ENCODE results near the gene LAMA5. TPM values are rescaled to one million over a fixed set of nuclear protein-coding genes. Genes with fewer than 3 reads are reported as not detected.

LAMA5 gene
- total and polyA plus RNA-seq, 7 donors: 1.8 to 409 (median 56.5) TPM

DNA sequence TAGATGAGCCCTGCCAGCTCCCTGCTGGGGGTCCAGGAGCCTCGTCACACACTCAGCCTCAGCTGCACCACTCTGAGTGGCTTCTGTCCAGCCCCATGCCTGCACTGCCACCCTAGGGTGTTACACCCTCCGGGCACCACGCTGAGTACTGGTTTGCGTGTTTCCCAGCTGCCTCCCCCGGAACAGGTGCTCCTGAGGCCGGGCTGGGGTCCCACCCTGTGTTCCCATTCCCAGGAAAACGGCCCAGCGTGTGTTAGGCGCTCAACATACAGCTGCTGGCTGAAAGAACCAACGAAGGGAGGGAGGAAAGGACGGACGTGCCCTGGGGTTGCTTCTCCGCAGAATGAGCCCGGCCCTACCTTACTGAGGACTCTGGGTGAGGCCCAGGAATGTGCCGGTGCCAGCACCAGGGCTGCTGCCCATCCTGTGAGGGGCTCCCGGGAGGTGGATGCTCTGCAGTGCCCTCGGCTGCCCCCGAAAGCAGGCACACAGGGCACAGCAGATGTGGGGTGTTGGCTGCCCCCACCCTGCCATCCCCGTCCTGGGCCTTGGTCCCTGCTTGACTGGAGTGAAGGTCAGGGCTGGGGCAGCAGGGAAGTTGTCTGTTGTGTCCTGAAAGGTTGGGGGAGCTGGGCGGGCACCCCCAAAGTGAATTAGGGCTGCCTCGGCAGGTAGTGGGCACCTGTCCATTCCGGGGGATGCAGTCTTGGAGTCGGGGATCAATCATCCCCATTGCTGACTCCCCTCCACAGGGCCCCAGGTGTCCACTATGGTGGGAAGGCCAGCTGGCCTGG, 16.3 kb downstream of the LAMA5 start:
- DNase-seq: no peak
- Histone ChIP-seq H3K4me3 (no peak overlapping the region), H3K27ac (peak overlapping the region; percentile 55 to 99 (median 92)), H3K36me3 (peaks cover 23 to 53% (median 39%) of the 10 kb centered on the region in 4 donors), H3K9me3 (no peaks in the 10 kb centered on the region), H3K27me3 (no peaks in the 10 kb centered on the region), H3K4me1 (peaks cover 0 to 41% (median 39%) of the 10 kb centered on the region in 4 donors)
- TF ChIP-seq EP300 (IDR thresholded peaks at IDR 0.05): no peak
- TF ChIP-seq POLR2A (IDR thresholded peaks at IDR 0.05): no peak
- TF ChIP-seq, protein P1, sequence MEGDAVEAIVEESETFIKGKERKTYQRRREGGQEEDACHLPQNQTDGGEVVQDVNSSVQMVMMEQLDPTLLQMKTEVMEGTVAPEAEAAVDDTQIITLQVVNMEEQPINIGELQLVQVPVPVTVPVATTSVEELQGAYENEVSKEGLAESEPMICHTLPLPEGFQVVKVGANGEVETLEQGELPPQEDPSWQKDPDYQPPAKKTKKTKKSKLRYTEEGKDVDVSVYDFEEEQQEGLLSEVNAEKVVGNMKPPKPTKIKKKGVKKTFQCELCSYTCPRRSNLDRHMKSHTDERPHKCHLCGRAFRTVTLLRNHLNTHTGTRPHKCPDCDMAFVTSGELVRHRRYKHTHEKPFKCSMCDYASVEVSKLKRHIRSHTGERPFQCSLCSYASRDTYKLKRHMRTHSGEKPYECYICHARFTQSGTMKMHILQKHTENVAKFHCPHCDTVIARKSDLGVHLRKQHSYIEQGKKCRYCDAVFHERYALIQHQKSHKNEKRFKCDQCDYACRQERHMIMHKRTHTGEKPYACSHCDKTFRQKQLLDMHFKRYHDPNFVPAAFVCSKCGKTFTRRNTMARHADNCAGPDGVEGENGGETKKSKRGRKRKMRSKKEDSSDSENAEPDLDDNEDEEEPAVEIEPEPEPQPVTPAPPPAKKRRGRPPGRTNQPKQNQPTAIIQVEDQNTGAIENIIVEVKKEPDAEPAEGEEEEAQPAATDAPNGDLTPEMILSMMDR (IDR thresholded peaks at IDR 0.05): no peak
- TF ChIP-seq POLR2AphosphoS5 (IDR thresholded peaks at IDR 0.05): no peak
- WGBS, 2 donors: 59 to 86% methylated on average over 23 of the region's 23 CpGs
- intact Hi-C loops (cut with DNase I): no loop called here

DNA sequence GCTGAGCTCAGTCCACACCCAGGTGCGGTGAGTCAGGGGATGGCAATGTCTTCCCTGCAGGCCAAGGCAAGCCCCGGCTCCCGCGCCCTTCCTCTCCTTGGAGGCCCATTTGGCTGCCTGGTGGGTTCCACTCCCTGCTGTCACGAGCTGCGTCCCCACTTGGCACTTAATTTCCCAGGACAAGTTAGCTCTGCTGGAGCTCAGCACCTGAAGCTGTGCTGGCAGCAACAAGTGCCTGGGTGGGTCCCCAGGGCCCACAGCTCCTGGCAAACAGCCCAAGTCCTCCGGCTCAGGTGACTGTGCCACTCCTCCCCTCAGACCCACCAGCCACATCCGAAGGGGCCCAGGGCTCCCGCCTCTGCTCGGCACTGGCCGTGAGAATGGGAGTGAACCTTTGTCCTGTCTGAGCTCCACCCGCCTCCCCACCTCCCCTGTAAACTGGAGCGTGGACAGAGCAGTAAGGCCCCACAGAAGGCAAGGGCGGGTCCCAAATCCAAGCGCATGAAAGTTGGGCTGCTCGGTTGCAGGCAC, 16.9 kb downstream of the LAMA5 start:
- WGBS, 2 donors: 16 to 71% methylated on average over 16 of the region's 16 CpGs

DNA sequence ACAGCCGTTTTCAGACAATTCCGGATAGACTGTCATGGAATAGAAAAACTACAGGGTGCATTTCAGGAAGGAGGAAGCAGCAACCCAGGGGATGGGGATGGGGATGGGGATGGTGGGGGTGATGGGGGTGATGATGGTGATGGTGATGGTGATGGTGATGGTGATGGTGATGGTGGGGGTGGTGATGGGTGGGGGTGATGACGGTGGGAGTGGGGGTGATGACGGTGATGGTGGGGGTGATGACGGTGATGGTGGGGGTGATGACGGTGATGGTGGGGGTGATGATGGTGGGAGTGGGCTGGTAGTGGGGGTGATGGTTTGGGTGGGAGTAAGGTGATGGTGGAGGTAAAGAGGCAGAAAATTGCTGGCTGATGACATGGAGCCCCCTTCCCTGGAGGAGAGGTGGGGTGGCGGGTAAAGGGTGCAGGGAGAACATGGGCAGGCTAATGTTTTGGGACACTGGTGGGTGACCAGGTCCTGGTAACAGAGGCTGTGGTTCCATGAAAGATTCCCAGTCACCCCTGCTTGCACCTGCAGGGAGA, 17.5 kb downstream of the LAMA5 start:
- H3K4me1 ChIP-seq: peaks cover 0 to 29% (median 27%) of the 10 kb centered on the region in 4 donors
- H3K4me3 ChIP-seq: no peak overlapping the region
- intact Hi-C loops (cut with DNase I): loop anchor here (5.0 kb wide), 1 partner anchor 42 kb away; no protein-coding TSS in a partner anchor
- DNase-seq: no peak
- peaks cover 27 to 65% (median 45%) of the 10 kb centered on the region in 4 donors for H3K36me3 ChIP-seq
- H3K9me3 ChIP-seq: no peaks in the 10 kb centered on the region
- no peak for TF ChIP-seq POLR2A (IDR thresholded peaks at IDR 0.05)
- TF ChIP-seq, protein P1 (IDR thresholded peaks at IDR 0.05): no peak
- no peak for TF ChIP-seq EP300 (IDR thresholded peaks at IDR 0.05)
- no peak for TF ChIP-seq POLR2AphosphoS5 (IDR thresholded peaks at IDR 0.05)
- H3K27me3 ChIP-seq: no peaks in the 10 kb centered on the region
- peak overlapping the region; percentile 55 to 99 (median 92) for H3K27ac ChIP-seq
- WGBS, 2 donors: 64 to 88% methylated on average over 7 of the region's 7 CpGs

More for the DNA sequence above, 16.9 kb downstream of the LAMA5 start:
- TF ChIP-seq EP300 (IDR thresholded peaks at IDR 0.05) (no peak), POLR2AphosphoS5 (IDR thresholded peaks at IDR 0.05) (no peak)
- TF ChIP-seq, protein P1 (IDR thresholded peaks at IDR 0.05): no peak
- Histone ChIP-seq H3K36me3 (peaks cover 27 to 60% (median 45%) of the 10 kb centered on the region in 4 donors), H3K4me1 (peaks cover 0 to 34% (median 32%) of the 10 kb centered on the region in 4 donors), H3K27ac (peak overlapping the region; percentile 55 to 99 (median 92)), H3K9me3 (no peaks in the 10 kb centered on the region), H3K4me3 (no peak overlapping the region), H3K27me3 (no peaks in the 10 kb centered on the region)
- intact Hi-C loops (cut with DNase I): no loop called here
- no peak for DNase-seq

DNA sequence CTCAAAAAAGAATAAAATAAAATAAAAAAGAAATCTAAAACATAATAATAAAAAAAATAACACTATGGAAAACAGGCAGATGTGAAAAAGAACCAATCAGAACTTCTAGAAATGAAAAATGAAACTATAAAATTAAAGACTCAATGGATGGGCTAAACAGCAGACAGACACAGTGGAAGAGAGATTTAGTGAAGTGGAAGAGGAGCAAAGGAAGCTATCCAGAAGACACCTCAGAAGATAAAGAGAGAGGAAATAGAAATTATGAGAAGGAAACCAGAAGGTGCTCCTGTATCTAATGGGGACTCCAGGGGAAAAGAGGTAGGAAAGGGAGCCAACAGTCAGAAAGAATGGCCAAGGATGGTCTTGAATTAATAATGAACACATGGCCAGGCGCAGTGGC, 18.5 kb downstream of the LAMA5 start:
- intact Hi-C loops (cut with DNase I): loop anchor here (5.0 kb wide), 1 partner anchor 41 kb away; no protein-coding TSS in a partner anchor
- H3K27ac ChIP-seq: peak overlapping the region in 1 of 4 donors; percentile 39
- no peak for DNase-seq
- no peaks in the 10 kb centered on the region for H3K9me3 ChIP-seq
- peaks cover 0 to 18% (median 17%) of the 10 kb centered on the region in 4 donors for H3K4me1 ChIP-seq
- WGBS, 2 donors: 51 to 92% methylated on average over 1 of the region's 1 CpG
- TF ChIP-seq, protein P1 (IDR thresholded peaks at IDR 0.05): no peak
- TF ChIP-seq POLR2AphosphoS5 (IDR thresholded peaks at IDR 0.05) (no peak), POLR2A (IDR thresholded peaks at IDR 0.05) (no peak), EP300 (IDR thresholded peaks at IDR 0.05) (no peak)
- no peaks in the 10 kb centered on the region for H3K27me3 ChIP-seq
- H3K4me3 ChIP-seq: no peak overlapping the region
- H3K36me3 ChIP-seq: peaks cover 27 to 75% (median 45%) of the 10 kb centered on the region in 4 donors

Data from sigmoid colon (tissue), 7 donors.